Stomach smooth muscle (tissue), 2 donors: ENCODE results near the gene CTNNA3.
"Not testable (repeated sequence)": the region's sequence is repeated elsewhere in the genome, so short reads cannot be mapped to it uniquely, and the experiment has no call there.

ENCODE experiments used
- H3K27ac ChIP-seq: one replicate; pipeline ENCODE4 v1.7.0; 2013; ENCODE audit warnings: mild to moderate bottlenecking, low read length, inconsistent platforms
- H3K27me3 ChIP-seq, 2 donors: one replicate each; pipeline ENCODE4 v1.7.0; 2013; ENCODE audit warnings: low read length in 2 of 2; ENCODE audit not compliant: insufficient read depth in 2 of 2, control insufficient read depth in 1 of 2
- H3K36me3 ChIP-seq, 2 donors: one replicate each; pipeline ENCODE4 v1.7.0; 2013; ENCODE audit warnings: low read length in 2 of 2; ENCODE audit not compliant: control insufficient read depth in 2 of 2, insufficient read depth in 2 of 2
- H3K4me1 ChIP-seq: one replicate; pipeline ENCODE4 v1.7.0; 2013; ENCODE audit warnings: low read length; ENCODE audit not compliant: control insufficient read depth, insufficient read depth
- H3K4me3 ChIP-seq, 2 donors: one replicate each; pipeline ENCODE4 v1.7.0; 2013; ENCODE audit warnings: low read length in 2 of 2
- H3K9ac ChIP-seq, 2 donors: one replicate each; pipeline ENCODE4 v1.7.0; 2013; ENCODE audit warnings: low read length in 2 of 2, mild to moderate bottlenecking in 1 of 2
- H3K9me3 ChIP-seq, 2 donors: one replicate each; pipeline ENCODE4 v1.7.0; 2013; ENCODE audit warnings: low read length in 2 of 2; ENCODE audit not compliant: control insufficient read depth in 2 of 2
- donor health status: healthy.
- donor health status: Pancreatic carcinoma.

The CTNNA3 gene

DNA sequence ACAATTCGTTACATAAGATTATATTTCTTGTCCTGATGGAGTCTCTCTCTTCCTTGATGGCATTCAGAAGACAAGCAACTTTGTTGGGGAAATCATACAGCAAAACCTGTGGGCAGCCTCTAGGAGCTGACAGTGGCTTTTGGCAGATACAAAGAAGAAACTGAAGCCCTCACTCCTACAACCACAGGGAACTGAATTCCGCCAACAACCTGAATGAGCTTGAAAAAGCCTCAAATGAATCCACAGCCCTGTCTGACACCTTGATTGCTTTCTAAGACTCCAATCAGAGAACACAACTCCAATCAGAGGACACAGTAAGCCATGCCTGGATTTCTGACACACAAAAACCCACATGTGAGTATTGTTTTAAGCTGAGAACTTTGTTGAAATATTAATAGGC is 1346.9 kb downstream of the CTNNA3 start:
- Histone ChIP-seq H3K36me3 (no peaks in the 10 kb centered on the region), H3K9me3 (no peaks in the 10 kb centered on the region), H3K27ac (no peak overlapping the region), H3K9ac (no peak overlapping the region), H3K27me3 (no peaks in the 10 kb centered on the region), H3K4me3 (no peak overlapping the region), H3K4me1 (no peaks in the 10 kb centered on the region)

DNA sequence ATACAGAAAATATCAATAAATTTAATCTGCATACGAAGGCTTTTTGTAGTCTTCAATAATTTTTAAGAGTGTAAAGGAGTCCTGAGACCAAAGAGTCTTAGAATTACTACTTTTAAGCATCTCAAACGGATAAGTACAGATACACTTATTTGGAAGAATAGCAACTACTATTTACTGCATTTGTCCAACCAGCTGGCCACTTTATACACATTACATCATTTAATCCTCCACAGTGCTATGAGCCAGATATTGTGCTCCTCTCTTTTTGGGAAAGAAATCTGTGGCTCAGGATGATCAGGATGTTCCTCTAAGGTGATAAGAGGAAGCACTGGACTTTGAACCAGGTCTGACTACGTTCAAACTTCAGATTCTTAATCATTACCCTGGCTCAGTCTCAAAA is 1358.8 kb downstream of the CTNNA3 start:
- Histone ChIP-seq H3K27ac (no peak overlapping the region), H3K27me3 (no peaks in the 10 kb centered on the region), H3K36me3 (no peaks in the 10 kb centered on the region), H3K4me1 (no peaks in the 10 kb centered on the region), H3K4me3 (no peak overlapping the region), H3K9me3 (no peaks in the 10 kb centered on the region), H3K9ac (no peak overlapping the region)

- Histone ChIP-seq H3K36me3 (no peaks in the 10 kb centered on the region), H3K27ac (no peak overlapping the region), H3K4me3 (no peak overlapping the region), H3K9me3 (no peaks in the 10 kb centered on the region), H3K27me3 (no peaks in the 10 kb centered on the region), H3K4me1 (no peaks in the 10 kb centered on the region), H3K9ac (no peak overlapping the region)
Observed at GRCh38 chr10:66336791-66337190, 1359.2 kb downstream of the CTNNA3 start.

DNA sequence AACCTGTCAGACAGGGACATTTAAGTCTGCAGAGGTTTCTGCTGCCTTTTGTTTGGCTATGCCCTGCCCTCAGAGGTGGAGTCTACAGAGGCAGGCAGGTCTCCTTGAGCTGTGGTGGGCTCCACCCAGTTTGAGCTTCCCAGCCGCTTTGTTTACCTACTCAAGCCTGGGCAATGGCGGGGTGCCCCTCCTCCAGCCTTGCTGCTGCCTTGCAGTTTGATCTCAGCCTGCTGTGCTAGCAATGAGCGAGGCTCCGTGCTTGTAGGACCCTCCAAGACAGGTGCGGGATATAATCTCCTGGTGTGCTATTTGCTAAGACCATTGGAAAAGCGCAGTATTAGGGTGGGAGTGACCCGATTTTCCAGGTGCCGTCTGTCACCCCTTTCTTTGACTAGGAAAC is 1360.2 kb downstream of the CTNNA3 start:
- not testable (repeated sequence) for H3K4me1 ChIP-seq

GRCh38 chr10:66329147-66329546 is 1366.8 kb downstream of the CTNNA3 start:
- Histone ChIP-seq H3K27me3 (no peaks in the 10 kb centered on the region), H3K27ac (no peak overlapping the region), H3K4me3 (no peak overlapping the region), H3K9ac (no peak overlapping the region), H3K4me1 (no peaks in the 10 kb centered on the region), H3K9me3 (no peaks in the 10 kb centered on the region), H3K36me3 (no peaks in the 10 kb centered on the region)

More for the DNA sequence above, 1360.2 kb downstream of the CTNNA3 start:
- H3K27ac ChIP-seq, H3K36me3 ChIP-seq, H3K27me3 ChIP-seq, H3K9me3 ChIP-seq, H3K9ac ChIP-seq, H3K4me3 ChIP-seq: not testable (repeated sequence)

DNA sequence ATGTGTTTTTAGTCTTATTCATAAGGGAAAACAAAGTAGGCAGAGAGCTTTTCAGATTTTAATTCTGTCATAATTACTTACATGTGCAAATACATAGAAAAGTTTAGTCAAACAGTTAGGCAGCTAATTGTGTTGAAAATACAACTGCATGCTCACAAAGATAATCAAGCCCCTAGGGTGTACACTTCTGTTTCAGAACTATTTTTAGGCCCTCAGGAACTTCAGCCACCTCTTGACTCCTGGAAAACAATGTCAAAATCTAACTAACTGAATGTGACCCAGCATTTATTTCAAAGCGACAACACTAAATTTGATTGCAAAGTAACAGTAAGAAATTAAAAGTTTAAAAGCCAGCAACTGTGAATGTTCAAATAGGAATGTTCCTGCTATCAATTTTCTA is 1369.1 kb downstream of the CTNNA3 start:
- Histone ChIP-seq H3K27me3 (no peaks in the 10 kb centered on the region), H3K9ac (no peak overlapping the region), H3K4me3 (no peak overlapping the region), H3K36me3 (no peaks in the 10 kb centered on the region), H3K4me1 (peaks cover 3% of the 10 kb centered on the region), H3K27ac (no peak overlapping the region), H3K9me3 (no peaks in the 10 kb centered on the region)

DNA sequence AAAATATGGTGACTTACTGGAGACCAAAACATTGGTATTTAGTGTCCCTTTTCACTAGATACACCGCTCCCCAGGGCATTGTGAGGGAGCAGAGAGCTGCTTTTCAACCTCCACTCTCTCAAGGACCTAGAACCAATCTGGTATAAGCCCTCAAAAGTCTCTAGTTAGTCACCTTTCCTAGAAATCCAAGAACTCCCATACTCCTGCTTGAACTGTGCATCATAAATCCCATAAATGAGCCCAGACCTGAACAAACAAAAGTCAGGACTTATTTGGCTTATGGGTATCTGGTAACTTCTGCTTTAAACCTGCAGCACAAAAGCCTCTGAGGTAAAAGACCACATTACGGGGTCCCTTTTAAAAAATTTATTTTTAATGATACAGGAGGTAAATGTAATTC is 1373.2 kb downstream of the CTNNA3 start:
- H3K27ac ChIP-seq: no peak overlapping the region
- H3K4me1 ChIP-seq: peaks cover 3% of the 10 kb centered on the region
- no peaks in the 10 kb centered on the region for H3K9me3 ChIP-seq
- H3K9ac ChIP-seq: no peak overlapping the region
- H3K27me3 ChIP-seq: no peaks in the 10 kb centered on the region
- no peak overlapping the region for H3K4me3 ChIP-seq
- H3K36me3 ChIP-seq: no peaks in the 10 kb centered on the region

- H3K27me3 ChIP-seq: no peaks in the 10 kb centered on the region
- peaks cover 3% of the 10 kb centered on the region for H3K4me1 ChIP-seq
- H3K27ac ChIP-seq: no peak overlapping the region
- H3K36me3 ChIP-seq: no peaks in the 10 kb centered on the region
- no peak overlapping the region for H3K4me3 ChIP-seq
- H3K9ac ChIP-seq: no peak overlapping the region
- no peaks in the 10 kb centered on the region for H3K9me3 ChIP-seq
Observed at GRCh38 chr10:66321723-66322665, 1374.0 kb downstream of the CTNNA3 start.

DNA sequence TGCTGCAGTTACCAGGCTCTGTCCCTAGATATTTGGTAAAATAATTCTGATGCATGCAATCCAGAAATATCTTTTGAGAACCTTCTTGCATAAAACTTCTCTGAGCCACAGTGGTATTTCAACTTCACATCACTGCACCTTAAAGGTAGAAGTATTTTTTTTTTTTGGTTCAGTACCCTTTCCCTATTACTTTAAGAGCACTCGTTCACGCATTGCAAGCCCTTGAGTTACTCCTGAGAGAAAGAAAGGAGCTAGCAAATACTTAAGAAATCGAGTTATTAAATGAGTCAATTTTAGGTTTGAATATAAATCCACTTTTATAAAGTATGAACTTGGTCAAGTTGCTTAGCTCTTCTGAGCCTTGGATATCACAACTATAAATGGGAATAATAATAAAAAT is 1377.2 kb downstream of the CTNNA3 start:
- Histone ChIP-seq H3K27ac (no peak overlapping the region), H3K36me3 (no peaks in the 10 kb centered on the region), H3K9ac (no peak overlapping the region), H3K9me3 (no peaks in the 10 kb centered on the region), H3K27me3 (no peaks in the 10 kb centered on the region), H3K4me1 (peaks cover 3% of the 10 kb centered on the region), H3K4me3 (no peak overlapping the region)

DNA sequence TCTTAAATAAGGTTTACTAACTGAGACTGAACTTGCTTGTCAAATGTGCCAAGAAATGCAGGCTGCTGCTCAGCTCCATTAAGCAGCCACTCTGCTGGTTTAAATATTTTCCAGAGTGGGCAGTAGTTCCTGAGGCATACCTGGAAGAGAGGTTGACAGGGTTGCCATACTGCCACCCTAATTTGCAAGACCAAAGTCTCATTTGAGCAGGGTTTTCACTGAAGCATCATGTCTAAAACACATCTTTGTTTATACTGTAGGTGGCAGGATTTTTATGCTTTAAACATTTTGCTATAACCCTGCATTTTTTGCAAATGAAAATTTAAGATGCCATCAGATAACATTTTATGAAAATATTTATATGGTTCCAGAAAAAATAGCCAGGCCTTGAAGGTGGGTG is 1388.2 kb downstream of the CTNNA3 start:
- Histone ChIP-seq H3K27ac (no peak overlapping the region), H3K27me3 (no peaks in the 10 kb centered on the region), H3K9me3 (no peaks in the 10 kb centered on the region), H3K4me1 (no peaks in the 10 kb centered on the region), H3K36me3 (no peaks in the 10 kb centered on the region), H3K4me3 (no peak overlapping the region), H3K9ac (no peak overlapping the region)

- Histone ChIP-seq H3K27me3 (no peaks in the 10 kb centered on the region), H3K9me3 (no peaks in the 10 kb centered on the region), H3K36me3 (no peaks in the 10 kb centered on the region), H3K9ac (no peak overlapping the region), H3K4me1 (no peaks in the 10 kb centered on the region), H3K4me3 (no peak overlapping the region), H3K27ac (no peak overlapping the region)
Observed at GRCh38 chr10:66301078-66301477, 1394.9 kb downstream of the CTNNA3 start.
